A549 (cell line): ENCODE measurements around the gene LGI2. TPM values are rescaled to one million over a fixed set of nuclear protein-coding genes. Genes with fewer than 3 reads are reported as not detected.

Experiments used
- ATAC-seq, 2 experiments: fragments of 200-7000 bp in 1 of 2; fragments of >200 bp in 1 of 2; cut with Nextera tagmentation in 1 of 2; cut with Tn5 transposase in 1 of 2; 3 replicates each; pipeline versions ENCODE4 v1.8.0 to v1.9.1; 2018 to 2020; ENCODE audit warnings: mild to moderate bottlenecking in 1 of 2, moderate library complexity in 1 of 2
- CTCF ChIA-PET: fragments of 300-600 bp; sonication (Branson Sonifier 250); formaldehyde crosslinking; extraction: SDS; loops from one replicate; lab custom pipeline; 2021; ENCODE audit warnings: antibody characterized with exemption, inconsistent platforms; lab: Yijun Ruan, JAX
- POLR2A ChIA-PET: fragments of 350-600 bp; formaldehyde crosslinking; extraction: SDS; loops from one replicate; lab custom pipeline; 2021; ENCODE audit warnings: antibody characterized with exemption, inconsistent platforms; lab: Yijun Ruan, JAX
- DNase-seq, 2 experiments: peaks; one replicate each; pipeline versions ENCODE4 v3.0.0 to v3.0.0-alpha.2; 2011 to 2016; ENCODE audit warnings: low read depth in 1 of 2, low spot score in 1 of 2
- FAIRE-seq: peaks from 2 replicates; lab custom pipeline; 2011; peaks lifted over from hg19 to GRCh38; lab: Jason Lieb, UNC
- H3K27ac ChIP-seq, 2 experiments: fragments of >200 bp; sonication (Bioruptor Twin); formaldehyde crosslinking; 3 replicates each; pipeline ENCODE4 v1.5.1; 2016 to 2017
- H3K4me1 ChIP-seq: fragments of >200 bp; sonication (Bioruptor Twin); formaldehyde crosslinking; 3 replicates; pipeline ENCODE4 v1.6.1; 2016
- H3K4me2 ChIP-seq: fragments of >200 bp; sonication (Bioruptor Twin); formaldehyde crosslinking; 3 replicates; pipeline ENCODE4 v1.6.1; 2016
- H3K4me3 ChIP-seq: fragments of >200 bp; sonication (Bioruptor Twin); formaldehyde crosslinking; 3 replicates; pipeline ENCODE4 v1.5.1; 2016
- H3K9me3 ChIP-seq: fragments of >200 bp; sonication (Bioruptor Twin); formaldehyde crosslinking; 3 replicates; pipeline ENCODE4 v1.6.1; 2016
- ATOH8 ChIP-seq: fragments of 250-450 bp; sonication (Bioruptor Pico); IDR thresholded peaks from 2 replicates; pipeline ENCODE4 v1.5.0; 2020; ENCODE audit warnings: low read depth, mild to moderate bottlenecking, moderate library complexity
- CBX2 ChIP-seq: fragments of 200-600 bp; sonication (generic); IDR thresholded peaks from 2 replicates; pipeline ENCODE4 v1.6.1; 2016; ENCODE audit warnings: low read depth, mild to moderate bottlenecking, borderline replicate concordance
- CTCF ChIP-seq: fragments of >200 bp; sonication (Bioruptor Twin); formaldehyde crosslinking; IDR thresholded peaks from 3 replicates; pipeline ENCODE4 v1.5.1; 2016
- E2F6 ChIP-seq: IDR thresholded peaks from 2 replicates; pipeline ENCODE4 v1.6.1; 2012; ENCODE audit warnings: low read depth, borderline replicate concordance
- EHMT2 ChIP-seq: fragments of 200-600 bp; sonication (generic); IDR thresholded peaks from 2 replicates; pipeline ENCODE4 v1.6.1; 2016; ENCODE audit warnings: antibody characterized with exemption, low read depth, mild to moderate bottlenecking, moderate library complexity
- EP300 ChIP-seq, 2 experiments: fragments of >200 bp; sonication (Bioruptor Twin); formaldehyde crosslinking; IDR thresholded peaks; 2 replicates in 1 of 2; 3 replicates in 1 of 2; pipeline ENCODE4 v1.6.1; 2016 to 2017
- ESRRA ChIP-seq: fragments of 150-350 bp; IDR thresholded peaks from 2 replicates; pipeline ENCODE4 v1.6.1; 2014; ENCODE audit warnings: mild to moderate bottlenecking, low read length, borderline replicate concordance
- GATA3 ChIP-seq: IDR thresholded peaks from 2 replicates; pipeline ENCODE4 v1.6.1; 2012; ENCODE audit warnings: borderline replicate concordance
- HES2 ChIP-seq: fragments of >200 bp; sonication (Bioruptor Twin); formaldehyde crosslinking; IDR thresholded peaks from 2 replicates; pipeline ENCODE4 v1.6.1; 2016
- HOXA7 ChIP-seq: fragments of 250-450 bp; sonication (Bioruptor Pico); IDR thresholded peaks from 2 replicates; pipeline ENCODE4 v1.5.0; 2020; ENCODE audit warnings: mild to moderate bottlenecking, moderate library complexity
- HOXB5 ChIP-seq: fragments of 250-450 bp; sonication (Bioruptor Pico); IDR thresholded peaks from 2 replicates; pipeline ENCODE4 v1.5.0; 2020; ENCODE audit warnings: mild to moderate bottlenecking, moderate library complexity
- KDM1A ChIP-seq: fragments of 200-600 bp; sonication (generic); IDR thresholded peaks from 2 replicates; pipeline ENCODE4 v1.6.1; 2016; ENCODE audit warnings: low read depth, mild to moderate bottlenecking
- PHF8 ChIP-seq: fragments of 200-600 bp; sonication (generic); IDR thresholded peaks from 2 replicates; pipeline ENCODE4 v1.6.1; 2016; ENCODE audit warnings: low read depth, mild to moderate bottlenecking, antibody characterized with exemption, moderate library complexity, borderline replicate concordance
- POLR2A ChIP-seq: IDR thresholded peaks from 2 replicates; pipeline ENCODE4 v1.6.1; 2012; ENCODE audit warnings: mild to moderate bottlenecking, low read length
- RAD21 ChIP-seq, 2 experiments: fragments of >200 bp in 1 of 2; sonication (Bioruptor Twin) in 1 of 2; formaldehyde crosslinking in 1 of 2; IDR thresholded peaks in 1 of 2; conservative IDR thresholded peaks in 1 of 2; 2 replicates in 1 of 2; 3 replicates in 1 of 2; pipeline ENCODE4 v1.6.1; 2012 to 2018; ENCODE audit warnings: inconsistent platforms in 1 of 2
- RNF2 ChIP-seq: fragments of 200-600 bp; sonication (generic); IDR thresholded peaks from 2 replicates; pipeline ENCODE4 v1.6.1; 2016; ENCODE audit warnings: low read depth, mild to moderate bottlenecking, antibody characterized with exemption, moderate library complexity, borderline replicate concordance
- TP53 ChIP-seq: fragments of 250-450 bp; sonication (Bioruptor Pico); IDR thresholded peaks from 2 replicates; pipeline ENCODE4 v1.5.0; 2021; ENCODE audit warnings: mild to moderate bottlenecking, moderate library complexity
- ZC3H11A ChIP-seq: fragments of 450-650 bp; IDR thresholded peaks from 2 replicates; pipeline ENCODE4 v1.6.1; 2014; ENCODE audit warnings: antibody characterized with exemption, mild to moderate bottlenecking
- polyA plus RNA-seq, 4 experiments: library from polyadenylated mRNA; depleted of rRNA in 3 of 4; stranded (reverse); fragments of >200 nt; fragmentation: RNase III in 1 of 4; extraction: RNeasy Plus Mini Kit Qiagen cat#74134 plus additional on column Dnase treatment in 1 of 4; gene quantifications; 2 replicates in 3 of 4; 3 replicates in 1 of 4; pipeline ENCODE4 v1.2.3, GENCODE V29; 2011 to 2017

Gene LGI2
- polyA plus RNA-seq, 2 of the 4 experiments (the other 2 are of a cell fraction), result 0.05 to 0.14 TPM

GRCh38 chr4:24949970-24950369, 80.8 kb downstream of the LGI2 start:
- DNase-seq (no peak), FAIRE-seq (no peak)
- POLR2A ChIA-PET, result no interaction called here
- H3K4me2 ChIP-seq, result no peak overlapping the region
- TF ChIP-seq RAD21 (conservative IDR thresholded peaks at IDR 0.05 in 1 of 2, IDR thresholded peaks at IDR 0.05 in 1 of 2) (no peak), TP53 (CRISPR knock-in tag) (no peak), POLR2A (no peak), KDM1A (no peak), HOXA7 (CRISPR knock-in tag) (no peak), PHF8 (no peak), E2F6 (no peak), HES2 (no peak), RNF2 (no peak), HOXB5 (CRISPR knock-in tag) (no peak), GATA3 (no peak), ESRRA (no peak), ATOH8 (CRISPR knock-in tag) (no peak), EP300 (IDR thresholded peaks at IDR 0.05) (no peak), CTCF (no peak), ZC3H11A (no peak), CBX2 (no peak), EHMT2 (no peak)
- TF ChIP-seq, all 56 proteins: peak for 0
- ATAC-seq, result no peak
- CTCF ChIA-PET, result no interaction called here
- Histone ChIP-seq H3K4me3 (no peak overlapping the region), H3K27ac (no peak overlapping the region), H3K4me1 (no peaks in the 10 kb centered on the region), H3K9me3 (no peaks in the 10 kb centered on the region; the same call in 2 of the 3 replicates)

Other genes starting within 250 kb of the LGI2 start
- gene SOD3, start 235.4 kb downstream of the LGI2 start, polyA plus RNA-seq (2011; rRNA removed), result not detected in 2 replicates
- not detected in 3 replicates for gene SOD3, start 235.4 kb downstream of the LGI2 start, polyA plus RNA-seq (2017; fragmentation: RNase III; extraction: RNeasy Plus Mini Kit Qiagen cat#74134 plus additional on column Dnase treatment)
- 2.8 and 3.2 TPM in 2 replicates for gene CCDC149, start 117.9 kb downstream of the LGI2 start, polyA plus RNA-seq (2011; rRNA removed)
- gene CCDC149, start 117.9 kb downstream of the LGI2 start, polyA plus RNA-seq (2017; fragmentation: RNase III; extraction: RNeasy Plus Mini Kit Qiagen cat#74134 plus additional on column Dnase treatment), result 1.4 to 1.6 TPM (median 1.6 TPM) in 3 replicates
- 7.4 and 9.7 TPM in 2 replicates for gene SEPSECS, start 129.5 kb upstream of the LGI2 start, polyA plus RNA-seq (2011; rRNA removed)
- 2.3 to 2.9 TPM (median 2.5 TPM) in 3 replicates for gene SEPSECS, start 129.5 kb upstream of the LGI2 start, polyA plus RNA-seq (2017; fragmentation: RNase III; extraction: RNeasy Plus Mini Kit Qiagen cat#74134 plus additional on column Dnase treatment)
- gene PI4K2B, start 203.1 kb upstream of the LGI2 start, polyA plus RNA-seq (2011; rRNA removed), result 4.8 and 7.7 TPM in 2 replicates
- gene PI4K2B, start 203.1 kb upstream of the LGI2 start, polyA plus RNA-seq (2017; fragmentation: RNase III; extraction: RNeasy Plus Mini Kit Qiagen cat#74134 plus additional on column Dnase treatment), result 6.8 to 8.4 TPM (median 7.8 TPM) in 3 replicates